ENCODE data around the gene VKORC1. TPM values are rescaled to one million over a fixed set of nuclear protein-coding genes. Genes with fewer than 3 reads are reported as not detected.

The VKORC1 gene
- total RNA-seq, 4 donors from 2014 or later = 20.6 to 207 (median 102) TPM

Other genes with a start within 250 kb of the VKORC1 start
- gene BCL7C, start 200.7 kb downstream of the VKORC1 start, total RNA-seq = 10 to 100 TPM; 12.1 to 23.9 (median 17.8) TPM
- 1 to 10 TPM in 1 of 4 donors, not detected in 3; 1.2 TPM for gene CTF1, start 198.2 kb downstream of the VKORC1 start, total RNA-seq
- 10 to 100 TPM; 25.0 to 51.2 (median 47.9) TPM for gene FBXL19, start 171.2 kb downstream of the VKORC1 start, total RNA-seq
- 10 to 100 TPM; 10.7 to 25.0 (median 20.3) TPM for gene ORAI3, start 145.7 kb downstream of the VKORC1 start, total RNA-seq
- gene SETD1A, start 137.0 kb downstream of the VKORC1 start, total RNA-seq = 10 to 100 TPM in 3 of 4 donors, 1 to 10 TPM in 1; 10.0 to 22.0 (median 16.5) TPM
- gene HSD3B7, start 109.6 kb downstream of the VKORC1 start, total RNA-seq = 10 to 100 TPM; 38.8 to 59.1 (median 52.2) TPM
- 1 to 10 TPM in 2 of 4 donors, under 1 TPM in 1, not detected in 1; 0.18 to 1.3 (median 1.0) TPM for gene STX1B, start 84.2 kb downstream of the VKORC1 start, total RNA-seq
- gene STX4, start 61.2 kb downstream of the VKORC1 start, total RNA-seq = 100 to 1,000 TPM in 3 of 4 donors, 10 to 100 TPM in 1; 60.2 to 159 (median 101) TPM
- 10 to 100 TPM in 2 of 4 donors, 1 to 10 TPM in 2; 3.3 to 17.2 (median 11.4) TPM for gene ZNF668, start 20.6 kb downstream of the VKORC1 start, total RNA-seq
- gene ZNF646, start 20.4 kb downstream of the VKORC1 start, total RNA-seq = 10 to 100 TPM; 11.6 to 42.1 (median 29.8) TPM
- 10 to 100 TPM in 2 of 4 donors, 1 to 10 TPM in 2; 6.8 to 18.4 (median 12.0) TPM for gene PRSS53, start 5.9 kb downstream of the VKORC1 start, total RNA-seq
- 10 to 100 TPM; 30.5 to 71.4 (median 41.8) TPM for gene BCKDK, start 13.6 kb upstream of the VKORC1 start, total RNA-seq
- gene KAT8, start 22.9 kb upstream of the VKORC1 start, total RNA-seq = 10 to 100 TPM; 41.5 to 89.4 (median 70.0) TPM
- 100 to 1,000 TPM in 3 of 4 donors, 10 to 100 TPM in 1; 27.2 to 666 (median 549) TPM for gene PRSS8, start 40.9 kb upstream of the VKORC1 start, total RNA-seq
- gene PRSS36, start 55.3 kb upstream of the VKORC1 start, total RNA-seq = 10 to 100 TPM in 3 of 4 donors, not detected in 1; 26.1 to 31.3 (median 28.2) TPM
- 100 to 1,000 TPM in 2 of 4 donors, 10 to 100 TPM in 2; 69.7 to 173 (median 121) TPM for gene FUS, start 85.3 kb upstream of the VKORC1 start, total RNA-seq
- gene PYCARD, start 108.0 kb upstream of the VKORC1 start, total RNA-seq = 100 to 1,000 TPM in 2 of 4 donors, 10 to 100 TPM in 2; 91.1 to 201 (median 125) TPM
- not detected for gene TRIM72, start 119.3 kb upstream of the VKORC1 start, total RNA-seq
- gene PYDC1, start 122.3 kb upstream of the VKORC1 start, total RNA-seq = not detected
- 10 to 100 TPM in 1 of 4 donors, 1 to 10 TPM in 2, under 1 TPM in 1; 0.35 to 14.9 (median 7.2) TPM for gene ITGAM, start 165.2 kb upstream of the VKORC1 start, total RNA-seq

Measured in Peyer's patch (tissue), 4 donors.